ENCODE measurements around the gene FBN1. TPM values are rescaled to one million over a fixed set of nuclear protein-coding genes. Genes with fewer than 3 reads are reported as not detected.

The FBN1 gene
- total RNA-seq, 1 donor from 2014 or later = 54.0 TPM

DNA sequence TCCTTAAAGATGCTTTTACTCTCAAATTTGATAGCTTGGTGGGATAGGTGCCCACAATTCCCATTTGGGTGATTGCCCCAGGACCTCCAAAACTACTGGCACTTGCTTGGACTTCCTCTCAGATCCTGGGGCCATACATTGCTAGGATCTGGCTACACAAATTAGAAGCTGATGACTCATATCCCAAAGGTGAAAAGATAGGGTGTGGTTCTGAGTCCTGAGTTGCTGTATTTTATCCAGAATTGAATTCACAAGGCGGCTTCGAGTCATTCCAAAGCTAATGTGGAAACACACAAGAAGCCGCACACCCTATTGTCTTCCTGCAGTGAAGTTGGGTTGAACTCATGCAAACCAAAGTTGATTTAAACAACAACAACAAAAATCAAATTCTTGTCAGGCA is 260.9 kb downstream of the FBN1 start:
- TF ChIP-seq, protein P1, sequence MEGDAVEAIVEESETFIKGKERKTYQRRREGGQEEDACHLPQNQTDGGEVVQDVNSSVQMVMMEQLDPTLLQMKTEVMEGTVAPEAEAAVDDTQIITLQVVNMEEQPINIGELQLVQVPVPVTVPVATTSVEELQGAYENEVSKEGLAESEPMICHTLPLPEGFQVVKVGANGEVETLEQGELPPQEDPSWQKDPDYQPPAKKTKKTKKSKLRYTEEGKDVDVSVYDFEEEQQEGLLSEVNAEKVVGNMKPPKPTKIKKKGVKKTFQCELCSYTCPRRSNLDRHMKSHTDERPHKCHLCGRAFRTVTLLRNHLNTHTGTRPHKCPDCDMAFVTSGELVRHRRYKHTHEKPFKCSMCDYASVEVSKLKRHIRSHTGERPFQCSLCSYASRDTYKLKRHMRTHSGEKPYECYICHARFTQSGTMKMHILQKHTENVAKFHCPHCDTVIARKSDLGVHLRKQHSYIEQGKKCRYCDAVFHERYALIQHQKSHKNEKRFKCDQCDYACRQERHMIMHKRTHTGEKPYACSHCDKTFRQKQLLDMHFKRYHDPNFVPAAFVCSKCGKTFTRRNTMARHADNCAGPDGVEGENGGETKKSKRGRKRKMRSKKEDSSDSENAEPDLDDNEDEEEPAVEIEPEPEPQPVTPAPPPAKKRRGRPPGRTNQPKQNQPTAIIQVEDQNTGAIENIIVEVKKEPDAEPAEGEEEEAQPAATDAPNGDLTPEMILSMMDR (IDR thresholded peaks at IDR 0.05; ENCODE audit: unreplicated experiment) = no peak
- Mint-ChIP-seq H3K27me3 (ENCODE audit: unreplicated experiment) (no peaks in the 10 kb centered on the region), H3K4me1 (ENCODE audit: unreplicated experiment) (peaks cover 4% of the 10 kb centered on the region), H3K36me3 (ENCODE audit: low read depth, unreplicated experiment) (no peaks in the 10 kb centered on the region), H3K9me3 (ENCODE audit: unreplicated experiment) (no peaks in the 10 kb centered on the region), H3K4me3 (ENCODE audit: unreplicated experiment) (no peak overlapping the region), H3K27ac (ENCODE audit: unreplicated experiment) (no peak overlapping the region)
- DNase-seq (ENCODE audit: low spot score) = no peak

DNA sequence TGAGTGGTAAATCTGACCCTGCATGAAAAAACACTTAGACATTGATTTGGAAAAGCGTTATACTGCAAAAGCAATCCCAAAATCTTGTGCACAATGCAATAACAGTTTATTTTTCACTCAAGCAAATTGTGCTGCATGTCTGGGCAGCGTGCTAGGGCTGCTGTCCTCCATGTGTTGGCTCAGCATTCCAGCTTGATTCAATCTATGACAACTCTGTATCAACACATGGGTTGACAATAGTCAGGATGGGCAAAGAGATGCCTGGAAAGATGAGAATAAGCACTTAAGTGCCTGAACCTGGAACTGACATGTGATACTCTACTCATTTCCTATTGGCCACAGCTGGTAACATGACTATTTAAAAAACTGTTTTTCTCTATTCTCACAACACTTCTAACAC is 262.5 kb downstream of the FBN1 start:
- Mint-ChIP-seq H3K27ac (ENCODE audit: unreplicated experiment) (no peak overlapping the region), H3K4me3 (ENCODE audit: unreplicated experiment) (no peak overlapping the region), H3K9me3 (ENCODE audit: unreplicated experiment) (no peaks in the 10 kb centered on the region), H3K27me3 (ENCODE audit: unreplicated experiment) (no peaks in the 10 kb centered on the region), H3K4me1 (ENCODE audit: unreplicated experiment) (peaks cover 4% of the 10 kb centered on the region), H3K36me3 (ENCODE audit: low read depth, unreplicated experiment) (no peaks in the 10 kb centered on the region)
- TF ChIP-seq, protein P1 (IDR thresholded peaks at IDR 0.05; ENCODE audit: unreplicated experiment) = no peak
- DNase-seq (ENCODE audit: low spot score) = no peak

DNA sequence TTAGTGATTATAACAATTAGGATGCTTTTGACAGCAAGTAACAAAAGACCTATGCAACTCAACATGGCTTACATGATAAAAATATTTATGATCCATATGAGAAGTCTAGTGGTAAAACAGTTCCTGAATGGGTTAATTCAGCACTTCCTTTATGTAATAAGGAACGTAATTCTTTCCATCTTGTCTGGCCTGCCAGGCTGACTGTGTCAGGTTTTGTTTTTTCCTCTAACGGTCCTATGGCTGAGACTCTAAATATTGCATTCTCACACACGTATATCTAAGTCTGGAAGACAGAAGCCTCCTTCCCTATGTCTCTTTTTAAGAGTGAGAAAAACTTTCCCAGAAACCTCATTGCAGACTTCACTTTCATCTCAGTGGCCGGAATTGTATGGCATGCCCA is 263.6 kb downstream of the FBN1 start:
- Mint-ChIP-seq H3K4me1 (ENCODE audit: unreplicated experiment) (peaks cover 4% of the 10 kb centered on the region), H3K4me3 (ENCODE audit: unreplicated experiment) (no peak overlapping the region), H3K27ac (ENCODE audit: unreplicated experiment) (no peak overlapping the region), H3K27me3 (ENCODE audit: unreplicated experiment) (no peaks in the 10 kb centered on the region), H3K9me3 (ENCODE audit: unreplicated experiment) (peaks cover 5% of the 10 kb centered on the region), H3K36me3 (ENCODE audit: low read depth, unreplicated experiment) (peaks cover 4% of the 10 kb centered on the region)
- TF ChIP-seq, protein P1 (IDR thresholded peaks at IDR 0.05; ENCODE audit: unreplicated experiment) = no peak
- no peak for DNase-seq (ENCODE audit: low spot score)

DNA sequence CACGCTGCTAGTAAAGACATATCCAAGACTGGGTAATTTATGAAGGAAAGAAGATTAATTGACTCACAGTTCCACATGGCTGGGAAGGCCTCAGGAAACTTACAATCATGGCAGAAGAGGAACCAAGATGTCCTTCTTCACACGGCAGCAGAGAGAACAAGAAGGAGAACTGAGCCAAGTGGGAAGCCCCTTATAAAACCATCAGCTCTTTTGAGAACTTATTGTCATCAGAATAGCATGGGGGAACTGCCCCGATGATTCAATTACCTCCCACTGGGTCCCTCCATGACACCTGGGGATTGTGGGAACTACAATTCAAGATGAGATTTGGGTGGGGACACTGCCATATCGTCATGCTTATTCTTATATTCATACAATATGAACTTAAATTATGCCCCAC is 265.3 kb downstream of the FBN1 start:
- Mint-ChIP-seq H3K9me3 (ENCODE audit: unreplicated experiment) (peaks cover 5% of the 10 kb centered on the region), H3K27me3 (ENCODE audit: unreplicated experiment) (no peaks in the 10 kb centered on the region), H3K36me3 (ENCODE audit: low read depth, unreplicated experiment) (peaks cover 4% of the 10 kb centered on the region), H3K27ac (ENCODE audit: unreplicated experiment) (no peak overlapping the region), H3K4me3 (ENCODE audit: unreplicated experiment) (no peak overlapping the region), H3K4me1 (ENCODE audit: unreplicated experiment) (peaks cover 4% of the 10 kb centered on the region)
- DNase-seq (ENCODE audit: low spot score) = no peak
- TF ChIP-seq, protein P1 (IDR thresholded peaks at IDR 0.05; ENCODE audit: unreplicated experiment) = no peak

DNA sequence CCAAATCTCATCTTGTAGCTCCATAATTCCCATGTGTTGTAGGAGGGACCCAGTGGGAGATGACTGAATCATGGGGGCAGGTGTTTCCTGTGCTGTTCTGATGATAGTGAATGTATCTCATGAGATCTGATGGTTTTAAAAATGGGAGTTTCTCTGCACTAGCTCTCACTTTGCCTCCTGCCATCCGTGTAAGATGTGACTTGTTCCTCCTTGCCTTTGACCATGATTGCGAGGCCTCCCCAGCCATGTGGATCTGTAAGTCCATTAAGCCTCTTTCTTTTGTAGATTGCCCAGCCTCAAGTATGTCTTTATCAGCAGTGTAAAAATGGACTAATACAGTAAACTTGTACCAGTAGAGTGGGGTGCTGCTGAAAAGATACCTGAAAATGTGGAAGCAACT is 269.7 kb downstream of the FBN1 start:
- H3K27ac Mint-ChIP-seq (ENCODE audit: unreplicated experiment) = no peak overlapping the region

More for the DNA sequence above, 269.7 kb downstream of the FBN1 start:
- Mint-ChIP-seq H3K9me3 (ENCODE audit: unreplicated experiment) (peaks cover 5% of the 10 kb centered on the region), H3K27me3 (ENCODE audit: unreplicated experiment) (peaks cover 3% of the 10 kb centered on the region), H3K4me3 (ENCODE audit: unreplicated experiment) (no peak overlapping the region), H3K36me3 (ENCODE audit: low read depth, unreplicated experiment) (peaks cover 4% of the 10 kb centered on the region), H3K4me1 (ENCODE audit: unreplicated experiment) (peaks cover under 1% of the 10 kb centered on the region)
- TF ChIP-seq, protein P1 (IDR thresholded peaks at IDR 0.05; ENCODE audit: unreplicated experiment) = no peak
- DNase-seq (ENCODE audit: low spot score) = no peak
